ENCODE data around the gene GRAMD2B. TPM values are rescaled to one million over a fixed set of nuclear protein-coding genes. Genes with fewer than 3 reads are reported as not detected.

Gene GRAMD2B
- total and polyA plus RNA-seq, 7 experiments from 2014 or later = 3.8 to 9.8 (median 7.1) TPM

GRCh38 chr5:126519637-126520592 is 96.7 kb downstream of the GRAMD2B start:
- Mint-ChIP-seq H3K36me3 (no peaks in the 10 kb centered on the region), H3K27ac (peak overlapping the region in 1 of 9 donors; percentile 34), H3K27me3 (peaks cover 0 to 7% (median 0%) of the 10 kb centered on the region in 5 donors), H3K4me3 (no peak overlapping the region), H3K9me3 (no peaks in the 10 kb centered on the region), H3K4me1 (peaks cover 0 to 7% (median 4%) of the 10 kb centered on the region in 7 donors)
- CTCF ChIA-PET = no interaction called here
- DNase-seq = no peak
- Histone ChIP-seq H3K36me3 (ENCODE audit: control insufficient read depth in 2 of 3, insufficient read depth in 3 of 3, low read length in 3 of 3) (no peaks in the 10 kb centered on the region), H3K9me3 (ENCODE audit: control insufficient read depth in 2 of 3, low read length in 3 of 3) (no peaks in the 10 kb centered on the region), H3K27me3 (ENCODE audit: control insufficient read depth in 2 of 2, insufficient read depth in 2 of 2, low read length in 2 of 2) (no peaks in the 10 kb centered on the region), H3K27ac (ENCODE audit: low read depth, low read length) (no peak overlapping the region), H3K4me3 (ENCODE audit: low read length) (no peak overlapping the region), H3K4me1 (ENCODE audit: control insufficient read depth in 2 of 2, insufficient read depth in 2 of 2, low read length in 2 of 2) (no peaks in the 10 kb centered on the region)
- intact Hi-C loops (cut with micrococcal nuclease) = no loop called here
- POLR2A ChIA-PET = no interaction called here
- no peak for ATAC-seq

- peaks cover 0 to 7% (median 0%) of the 10 kb centered on the region in 5 donors for H3K27me3 Mint-ChIP-seq
- Histone ChIP-seq H3K9me3 (ENCODE audit: control insufficient read depth in 2 of 3, low read length in 3 of 3) (no peaks in the 10 kb centered on the region), H3K27ac (ENCODE audit: low read depth, low read length) (no peak overlapping the region), H3K36me3 (ENCODE audit: control insufficient read depth in 2 of 3, insufficient read depth in 3 of 3, low read length in 3 of 3) (no peaks in the 10 kb centered on the region), H3K4me1 (ENCODE audit: control insufficient read depth in 2 of 2, insufficient read depth in 2 of 2, low read length in 2 of 2) (no peaks in the 10 kb centered on the region), H3K27me3 (ENCODE audit: control insufficient read depth in 2 of 2, insufficient read depth in 2 of 2, low read length in 2 of 2) (no peaks in the 10 kb centered on the region), H3K4me3 (ENCODE audit: low read length) (no peak overlapping the region)
- ATAC-seq (no peak), DNase-seq (no peak)
- ChIA-PET POLR2A (interaction anchor here (0.7 kb wide), 1 partner anchor 13 kb away, joined by 3 read pairs; no protein-coding TSS in a partner anchor), CTCF (interaction anchor here (0.7 kb wide), 1 partner anchor 166 kb away, joined by 4 read pairs; no protein-coding TSS in a partner anchor)
- peaks cover 0 to 7% (median 4%) of the 10 kb centered on the region in 7 donors for H3K4me1 Mint-ChIP-seq
- no peaks in the 10 kb centered on the region for H3K36me3 Mint-ChIP-seq
- H3K4me3 Mint-ChIP-seq = no peak overlapping the region
- H3K27ac Mint-ChIP-seq = peak overlapping the region in 1 of 9 donors; percentile 34
- H3K9me3 Mint-ChIP-seq = no peaks in the 10 kb centered on the region
- intact Hi-C loops (cut with micrococcal nuclease) = no loop called here
Observed at GRCh38 chr5:126520593-126520953, 97.4 kb downstream of the GRAMD2B start.

GRCh38 chr5:126521130-126521529 is 97.9 kb downstream of the GRAMD2B start:
- Mint-ChIP-seq H3K36me3 (no peaks in the 10 kb centered on the region), H3K4me3 (no peak overlapping the region), H3K4me1 (peaks cover 0 to 7% (median 4%) of the 10 kb centered on the region in 7 donors), H3K27me3 (peaks cover 0 to 6% (median 0%) of the 10 kb centered on the region in 5 donors), H3K27ac (no peak overlapping the region), H3K9me3 (peaks cover 0 to 2% (median 0%) of the 10 kb centered on the region in 11 donors)
- Histone ChIP-seq H3K4me3 (ENCODE audit: low read length) (no peak overlapping the region), H3K36me3 (ENCODE audit: control insufficient read depth in 2 of 3, insufficient read depth in 3 of 3, low read length in 3 of 3) (no peaks in the 10 kb centered on the region), H3K27me3 (ENCODE audit: control insufficient read depth in 2 of 2, insufficient read depth in 2 of 2, low read length in 2 of 2) (no peaks in the 10 kb centered on the region), H3K9me3 (ENCODE audit: control insufficient read depth in 2 of 3, low read length in 3 of 3) (no peaks in the 10 kb centered on the region), H3K4me1 (ENCODE audit: control insufficient read depth in 2 of 2, insufficient read depth in 2 of 2, low read length in 2 of 2) (no peaks in the 10 kb centered on the region), H3K27ac (ENCODE audit: low read depth, low read length) (no peak overlapping the region)
- no peak for DNase-seq
- no peak for ATAC-seq
- ChIA-PET POLR2A (interaction anchor here (0.7 kb wide), 1 partner anchor 12 kb away, joined by 3 read pairs; no protein-coding TSS in a partner anchor), CTCF (interaction anchor here (0.7 kb wide), 1 partner anchor 167 kb away, joined by 4 read pairs; no protein-coding TSS in a partner anchor)
- intact Hi-C loops (cut with micrococcal nuclease) = no loop called here

GRCh38 chr5:126523818-126524510 is 100.8 kb downstream of the GRAMD2B start:
- POLR2A ChIA-PET = no interaction called here
- Histone ChIP-seq H3K9me3 (ENCODE audit: control insufficient read depth in 2 of 3, low read length in 3 of 3) (no peaks in the 10 kb centered on the region), H3K27me3 (ENCODE audit: control insufficient read depth in 2 of 2, insufficient read depth in 2 of 2, low read length in 2 of 2) (no peaks in the 10 kb centered on the region), H3K27ac (ENCODE audit: low read depth, low read length) (no peak overlapping the region), H3K4me1 (ENCODE audit: control insufficient read depth in 2 of 2, insufficient read depth in 2 of 2, low read length in 2 of 2) (no peaks in the 10 kb centered on the region), H3K4me3 (ENCODE audit: low read length) (no peak overlapping the region), H3K36me3 (ENCODE audit: control insufficient read depth in 2 of 3, insufficient read depth in 3 of 3, low read length in 3 of 3) (no peaks in the 10 kb centered on the region)
- CTCF ChIA-PET = interaction anchor here (0.6 to 1.0 kb wide), 2 partner anchors 18 to 185 kb away, joined by 3 to 4 read pairs; no protein-coding TSS in a partner anchor
- ATAC-seq (no peak), DNase-seq (no peak)
- Mint-ChIP-seq H3K27ac (no peak overlapping the region), H3K36me3 (peaks cover 0 to 4% (median 0%) of the 10 kb centered on the region in 5 donors), H3K27me3 (peaks cover 0 to 9% (median 0%) of the 10 kb centered on the region in 5 donors), H3K9me3 (peaks cover 0 to 11% (median 0%) of the 10 kb centered on the region in 11 donors), H3K4me3 (no peak overlapping the region), H3K4me1 (peaks cover 0 to 7% (median 4%) of the 10 kb centered on the region in 7 donors)
- intact Hi-C loops (cut with micrococcal nuclease) = no loop called here

GRCh38 chr5:126525630-126526245 is 102.5 kb downstream of the GRAMD2B start:
- ATAC-seq = no peak
- H3K4me1 Mint-ChIP-seq = no peaks in the 10 kb centered on the region
- CTCF ChIA-PET = no interaction called here

GRCh38 chr5:126526493-126526892 is 103.3 kb downstream of the GRAMD2B start:
- CTCF ChIA-PET = no interaction called here
- POLR2A ChIA-PET = no interaction called here
- no peak for ATAC-seq
- no peak overlapping the region for H3K27ac ChIP-seq (ENCODE audit: low read depth, low read length)
- H3K27me3 ChIP-seq (ENCODE audit: control insufficient read depth in 2 of 2, insufficient read depth in 2 of 2, low read length in 2 of 2) = no peaks in the 10 kb centered on the region
- Mint-ChIP-seq H3K36me3 (peaks cover 0 to 4% (median 0%) of the 10 kb centered on the region in 5 donors), H3K27me3 (peaks cover 0 to 5% (median 0%) of the 10 kb centered on the region in 5 donors), H3K4me3 (no peak overlapping the region), H3K4me1 (no peaks in the 10 kb centered on the region), H3K27ac (no peak overlapping the region), H3K9me3 (peaks cover 0 to 11% (median 0%) of the 10 kb centered on the region in 11 donors)
- DNase-seq = no peak
- intact Hi-C loops (cut with micrococcal nuclease) = no loop called here
- H3K4me1 ChIP-seq (ENCODE audit: control insufficient read depth in 2 of 2, insufficient read depth in 2 of 2, low read length in 2 of 2) = no peaks in the 10 kb centered on the region
- H3K4me3 ChIP-seq (ENCODE audit: low read length) = no peak overlapping the region
- no peaks in the 10 kb centered on the region for H3K36me3 ChIP-seq (ENCODE audit: control insufficient read depth in 2 of 3, insufficient read depth in 3 of 3, low read length in 3 of 3)
- H3K9me3 ChIP-seq (ENCODE audit: control insufficient read depth in 2 of 3, low read length in 3 of 3) = no peaks in the 10 kb centered on the region

More at GRCh38 chr5:126525630-126526245, 102.5 kb downstream of the GRAMD2B start:
- Mint-ChIP-seq H3K27ac (no peak overlapping the region), H3K9me3 (peaks cover 0 to 11% (median 0%) of the 10 kb centered on the region in 11 donors), H3K27me3 (peaks cover 0 to 5% (median 0%) of the 10 kb centered on the region in 5 donors), H3K4me3 (no peak overlapping the region), H3K36me3 (peaks cover 0 to 4% (median 0%) of the 10 kb centered on the region in 5 donors)
- no peak for DNase-seq
- Histone ChIP-seq H3K4me1 (ENCODE audit: control insufficient read depth in 2 of 2, insufficient read depth in 2 of 2, low read length in 2 of 2) (no peaks in the 10 kb centered on the region), H3K27me3 (ENCODE audit: control insufficient read depth in 2 of 2, insufficient read depth in 2 of 2, low read length in 2 of 2) (no peaks in the 10 kb centered on the region), H3K9me3 (ENCODE audit: control insufficient read depth in 2 of 3, low read length in 3 of 3) (no peaks in the 10 kb centered on the region), H3K36me3 (ENCODE audit: control insufficient read depth in 2 of 3, insufficient read depth in 3 of 3, low read length in 3 of 3) (no peaks in the 10 kb centered on the region), H3K27ac (ENCODE audit: low read depth, low read length) (no peak overlapping the region), H3K4me3 (ENCODE audit: low read length) (no peak overlapping the region)
- POLR2A ChIA-PET = no interaction called here
- intact Hi-C loops (cut with micrococcal nuclease) = no loop called here
